PC-3 (cell line): ENCODE data around the gene DUS1L.

ENCODE experiments used
- CTCF ChIP-seq: fragments of 300-600 bp; sonication (generic); conservative IDR thresholded peaks from 2 replicates; pipeline ENCODE4 v1.5.1; 2017; ENCODE audit warnings: antibody characterized with exemption, low read depth, mild to moderate bottlenecking, low read length
- EZH2 ChIP-seq: fragments of 300-600 bp; sonication (generic); IDR thresholded peaks from one replicate; pipeline ENCODE4 v1.6.1; 2017; ENCODE audit warnings: antibody characterized with exemption, mild to moderate bottlenecking, low read length; ENCODE audit not compliant: unreplicated experiment
- EZH2phosphoT487 ChIP-seq: fragments of 300-600 bp; sonication (generic); IDR thresholded peaks from 2 replicates; pipeline ENCODE4 v1.6.1; 2018; ENCODE audit warnings: mild to moderate bottlenecking, antibody characterized with exemption, low read length, borderline replicate concordance

DNA sequence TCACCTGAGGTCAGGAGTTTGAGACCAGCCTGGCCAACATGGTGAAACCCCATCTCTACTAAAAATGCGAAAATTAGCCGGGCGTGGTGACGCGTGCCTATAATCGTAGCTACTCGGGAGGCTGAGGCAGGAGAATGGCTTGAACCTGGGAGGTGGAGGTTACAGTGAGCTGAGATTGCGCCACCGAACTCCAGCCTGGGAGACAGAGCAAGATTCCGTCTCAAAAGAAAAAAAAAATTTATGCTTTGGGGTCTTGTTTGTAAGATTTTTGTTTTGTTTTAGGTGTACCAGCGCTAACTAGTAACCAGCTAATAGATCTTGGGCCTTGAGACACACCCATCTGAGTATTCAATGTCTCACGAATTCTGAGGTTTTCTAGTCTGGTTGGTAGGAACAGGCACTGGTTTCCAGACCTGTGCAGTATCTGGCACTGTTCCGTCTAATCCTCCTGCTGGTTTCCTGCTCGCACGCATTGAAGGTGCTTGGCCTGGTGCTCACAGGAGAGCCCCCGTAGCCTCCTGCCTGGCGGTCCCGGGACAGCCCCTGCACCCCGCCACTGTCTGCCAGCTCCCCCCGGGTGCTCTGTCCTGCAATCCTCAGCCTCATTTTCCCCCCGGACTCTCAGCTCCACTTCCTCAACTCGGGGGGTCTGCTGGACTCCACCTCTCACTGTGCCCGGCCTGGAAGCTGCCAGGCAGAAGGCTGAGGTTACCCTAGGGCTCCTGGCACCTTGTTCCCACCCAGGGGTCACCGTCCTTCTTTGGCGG lies 10.6 kb upstream of the DUS1L start:
- no peak for TF ChIP-seq CTCF
- no peak for TF ChIP-seq EZH2phosphoT487
- TF ChIP-seq EZH2: no peak
